SU-DHL-6 (cell line): ENCODE data around the gene ZNF423.

Experiments
- H2AFZ ChIP-seq: fragments of 200-600 bp; sonication (generic); 2 replicates; pipeline ENCODE4 v1.6.1; 2014; ENCODE audit warnings: low read depth, mild to moderate bottlenecking, moderate library complexity, mixed read lengths, antibody characterized with exemption, low read length; ENCODE audit not compliant: severe bottlenecking
- H3F3A ChIP-seq: fragments of 200-600 bp; shearing (Covaris generic); 2 replicates; pipeline ENCODE4 v1.6.0; 2016; ENCODE audit warnings: antibody characterized with exemption, mild to moderate bottlenecking; ENCODE audit not compliant: insufficient read depth
- H3K27ac ChIP-seq: fragments of 200-600 bp; sonication (generic); 2 replicates; pipeline ENCODE4 v1.5.1; 2016; ENCODE audit warnings: low read depth, mild to moderate bottlenecking, low read length, moderate library complexity, mixed read lengths
- H3K27me3 ChIP-seq: fragments of 200-600 bp; sonication (generic), shearing (Covaris generic); 2 replicates; pipeline ENCODE4 v1.6.0; 2014; ENCODE audit warnings: mild to moderate bottlenecking, low read length
- H3K36me3 ChIP-seq: fragments of 200-600 bp; sonication (generic); 2 replicates; pipeline ENCODE4 v1.6.1; 2014; ENCODE audit warnings: mild to moderate bottlenecking, low read length, mixed read lengths
- H3K4me2 ChIP-seq: fragments of 300-600, 200-600 bp; shearing (Covaris generic), sonication (generic); 2 replicates; pipeline ENCODE4 v1.6.0; 2014; ENCODE audit warnings: low read length, low read depth, mild to moderate bottlenecking; ENCODE audit not compliant: poor library complexity, severe bottlenecking
- H3K4me3 ChIP-seq: fragments of 200-600 bp; sonication (generic); 2 replicates; pipeline ENCODE4 v1.5.1; 2014; ENCODE audit warnings: antibody characterized with exemption, low read length, mild to moderate bottlenecking, mixed read lengths; ENCODE audit not compliant: insufficient read depth, poor library complexity, severe bottlenecking
- H3K79me2 ChIP-seq: fragments of 200-600 bp; sonication (generic); 2 replicates; pipeline ENCODE4 v1.6.1; 2014; ENCODE audit warnings: mild to moderate bottlenecking, low read length, moderate library complexity; ENCODE audit not compliant: insufficient read depth
- H3K9ac ChIP-seq: fragments of 200-600 bp; sonication (generic); 2 replicates; pipeline ENCODE4 v1.7.0; 2014; ENCODE audit warnings: mild to moderate bottlenecking, low read length
- H3K9me2 ChIP-seq: fragments of 200-600 bp; sonication (generic); replicated peaks from 2 replicates; pipeline ENCODE4 v1.6.1; 2014; ENCODE audit warnings: low read length; ENCODE audit not compliant: insufficient read depth
- H3K9me3 ChIP-seq: fragments of 200-600 bp; sonication (generic); 2 replicates; pipeline ENCODE4 v1.6.1; 2014; ENCODE audit warnings: low read length, mixed read lengths; ENCODE audit not compliant: insufficient read depth
- H4K20me1 ChIP-seq: fragments of 200-600 bp; sonication (generic); 2 replicates; pipeline ENCODE4 v1.6.1; 2014; ENCODE audit warnings: low read depth, mild to moderate bottlenecking, antibody characterized with exemption, low read length, moderate library complexity, mixed read lengths
- CTCF ChIP-seq: fragments of 200-600 bp; sonication (generic); IDR thresholded peaks from one replicate; pipeline ENCODE4 v1.5.1; 2017; ENCODE audit warnings: antibody characterized with exemption, mild to moderate bottlenecking, low read length, moderate library complexity; ENCODE audit not compliant: insufficient read depth, poor library complexity, severe bottlenecking
- EZH2phosphoT487 ChIP-seq: fragments of 200-600 bp; sonication (generic), shearing (Covaris generic); conservative IDR thresholded peaks from 2 replicates; pipeline ENCODE4 v1.6.1; 2018; ENCODE audit warnings: mild to moderate bottlenecking, antibody characterized with exemption, low read length, moderate library complexity, mixed read lengths

The ZNF423 gene

GRCh38 chr16:49724774-49725173, 131.1 kb downstream of the ZNF423 start:
- H3K4me3 ChIP-seq, result no peak overlapping the region
- no peak overlapping the region for H3K9ac ChIP-seq
- H3K4me2 ChIP-seq, result no peak overlapping the region
- H3K36me3 ChIP-seq, result no peaks in the 10 kb centered on the region
- no peaks in the 10 kb centered on the region for H3F3A ChIP-seq
- H3K27me3 ChIP-seq, result no peaks in the 10 kb centered on the region
- no peak for TF ChIP-seq EZH2phosphoT487
- no peaks in the 10 kb centered on the region for H3K9me3 ChIP-seq
- no peak overlapping the region for H3K27ac ChIP-seq
- H3K9me2 ChIP-seq, result no peaks in the 10 kb centered on the region
- no peak overlapping the region for H2AFZ ChIP-seq
- no peaks in the 10 kb centered on the region for H4K20me1 ChIP-seq
- H3K79me2 ChIP-seq, result no peaks in the 10 kb centered on the region

- no peaks in the 10 kb centered on the region for H3K9me2 ChIP-seq
- H3K79me2 ChIP-seq, result no peaks in the 10 kb centered on the region
- no peaks in the 10 kb centered on the region for H3K9me3 ChIP-seq
- H3K36me3 ChIP-seq, result no peaks in the 10 kb centered on the region
- H3K27me3 ChIP-seq, result no peaks in the 10 kb centered on the region
- no peak overlapping the region for H3K4me3 ChIP-seq
- no peak overlapping the region for H3K27ac ChIP-seq
- H2AFZ ChIP-seq, result no peak overlapping the region
- H3K4me2 ChIP-seq, result no peak overlapping the region
- H3F3A ChIP-seq, result no peaks in the 10 kb centered on the region
- no peak for TF ChIP-seq CTCF
- no peak for TF ChIP-seq EZH2phosphoT487
- no peak overlapping the region for H3K9ac ChIP-seq
- H4K20me1 ChIP-seq, result no peaks in the 10 kb centered on the region
Measured at GRCh38 chr16:49723310-49723709, 132.6 kb downstream of the ZNF423 start.

- no peaks in the 10 kb centered on the region for H3F3A ChIP-seq
- H3K27me3 ChIP-seq, result no peaks in the 10 kb centered on the region
- no peak overlapping the region for H3K27ac ChIP-seq
- no peak overlapping the region for H3K4me3 ChIP-seq
- no peaks in the 10 kb centered on the region for H3K79me2 ChIP-seq
- TF ChIP-seq CTCF, result no peak
- TF ChIP-seq EZH2phosphoT487, result no peak
- H3K9me2 ChIP-seq, result no peaks in the 10 kb centered on the region
- H3K36me3 ChIP-seq, result no peaks in the 10 kb centered on the region
- H3K4me2 ChIP-seq, result no peak overlapping the region
- H2AFZ ChIP-seq, result no peak overlapping the region
- no peaks in the 10 kb centered on the region for H4K20me1 ChIP-seq
- no peak overlapping the region for H3K9ac ChIP-seq
- H3K9me3 ChIP-seq, result no peaks in the 10 kb centered on the region
Measured at GRCh38 chr16:49720225-49720624, 135.7 kb downstream of the ZNF423 start.

GRCh38 chr16:49717689-49718088, 138.2 kb downstream of the ZNF423 start:
- Histone ChIP-seq H4K20me1 (no peaks in the 10 kb centered on the region), H3K9me2 (no peaks in the 10 kb centered on the region)
- TF ChIP-seq CTCF, result no peak
- no peak for TF ChIP-seq EZH2phosphoT487

More at GRCh38 chr16:49717689-49718088, 138.2 kb downstream of the ZNF423 start:
- H3K4me3 ChIP-seq, result no peak overlapping the region
- no peak overlapping the region for H2AFZ ChIP-seq
- H3K27ac ChIP-seq, result no peak overlapping the region
- no peaks in the 10 kb centered on the region for H3K79me2 ChIP-seq
- H3F3A ChIP-seq, result no peaks in the 10 kb centered on the region
- H3K27me3 ChIP-seq, result no peaks in the 10 kb centered on the region
- H3K4me2 ChIP-seq, result no peak overlapping the region
- no peaks in the 10 kb centered on the region for H3K36me3 ChIP-seq
- no peak overlapping the region for H3K9ac ChIP-seq
- H3K9me3 ChIP-seq, result no peaks in the 10 kb centered on the region
